ENCODE results near the gene UIMC1. TPM values are rescaled to one million over a fixed set of nuclear protein-coding genes. Genes with fewer than 3 reads are reported as not detected.

Gene UIMC1
- polyA plus RNA-seq, 1 donor (not counting 4 experiments of a cell fraction or from before 2014, with no cell fraction given): 29.0 TPM

GRCh38 chr5:176888865-176889165, 117.8 kb downstream of the UIMC1 start:
- TF ChIP-seq CTCF (optimal IDR thresholded peaks at IDR 0.05 in 1 of 3, IDR thresholded peaks at IDR 0.05 in 1 of 3, conservative IDR thresholded peaks at IDR 0.05 in 1 of 3; ENCODE audit: extremely low read depth in 1 of 3, insufficient read depth in 2 of 3, low read length in 3 of 3) (no peak), EZH2 (IDR thresholded peaks at IDR 0.05; ENCODE audit: low read length) (no peak)
- H3K27ac ChIP-seq (ENCODE audit: control insufficient read depth, insufficient read depth, low read length): no peak overlapping the region

GRCh38 chr5:176888016-176888864, 118.3 kb downstream of the UIMC1 start:
- H3K4me3 ChIP-seq (ENCODE audit: control insufficient read depth in 2 of 3, extremely low read depth in 1 of 3, insufficient read depth in 2 of 3, low read depth in 1 of 3, low read length in 3 of 3): no peak overlapping the region
- H3K27me3 ChIP-seq (ENCODE audit: control insufficient read depth, extremely low read depth, insufficient read depth, low read length): peaks cover 4% of the 10 kb centered on the region
- H2AFZ ChIP-seq (ENCODE audit: control insufficient read depth, low read length): no peak overlapping the region
- H3K27ac ChIP-seq (ENCODE audit: control insufficient read depth, insufficient read depth, low read length): no peak overlapping the region
- dilution Hi-C loops (cut with MboI; ENCODE audit: extremely low pct_ligation_motif_present, low sequenced_read_pairs): no loop called here
- no peaks in the 10 kb centered on the region for H4K20me1 ChIP-seq (ENCODE audit: control insufficient read depth, extremely low read depth, insufficient read depth, low read length)
- H3K36me3 ChIP-seq (ENCODE audit: control insufficient read depth in 2 of 2, extremely low read depth in 1 of 2, insufficient read depth in 2 of 2, low read length in 2 of 2): no peaks in the 10 kb centered on the region
- DNase-seq (ENCODE audit: low read depth, low spot score) (no peak), FAIRE-seq (no peak)
- no peaks in the 10 kb centered on the region for H3K79me2 ChIP-seq (ENCODE audit: control insufficient read depth, insufficient read depth, low read length)
- no peaks in the 10 kb centered on the region for H3K9me3 ChIP-seq (ENCODE audit: control insufficient read depth, low read depth, low read length)
- no peak overlapping the region for H3K9ac ChIP-seq (ENCODE audit: control insufficient read depth, extremely low read depth, insufficient read depth, low read length)
- no peak overlapping the region for H3K4me2 ChIP-seq (ENCODE audit: control insufficient read depth, extremely low read depth, insufficient read depth, low read depth, low read length)
- TF ChIP-seq EZH2 (IDR thresholded peaks at IDR 0.05; ENCODE audit: low read length): no peak
- no peak for TF ChIP-seq CTCF (optimal IDR thresholded peaks at IDR 0.05 in 1 of 3, IDR thresholded peaks at IDR 0.05 in 1 of 3, conservative IDR thresholded peaks at IDR 0.05 in 1 of 3; ENCODE audit: extremely low read depth in 1 of 3, insufficient read depth in 2 of 3, low read length in 3 of 3)
- H3K9me1 ChIP-seq (ENCODE audit: control insufficient read depth, extremely low read depth, insufficient read depth, low read length): no peaks in the 10 kb centered on the region
- H3K4me1 ChIP-seq (ENCODE audit: control insufficient read depth, extremely low read depth, insufficient read depth, low read length): no peaks in the 10 kb centered on the region

More at GRCh38 chr5:176888865-176889165, 117.8 kb downstream of the UIMC1 start:
- Histone ChIP-seq H3K9me1 (ENCODE audit: control insufficient read depth, extremely low read depth, insufficient read depth, low read length) (no peaks in the 10 kb centered on the region), H3K9me3 (ENCODE audit: control insufficient read depth, low read depth, low read length) (no peaks in the 10 kb centered on the region), H3K4me3 (ENCODE audit: control insufficient read depth in 2 of 3, extremely low read depth in 1 of 3, insufficient read depth in 2 of 3, low read depth in 1 of 3, low read length in 3 of 3) (no peak overlapping the region), H3K4me1 (ENCODE audit: control insufficient read depth, extremely low read depth, insufficient read depth, low read length) (no peaks in the 10 kb centered on the region), H3K4me2 (ENCODE audit: control insufficient read depth, extremely low read depth, insufficient read depth, low read depth, low read length) (no peak overlapping the region), H3K36me3 (ENCODE audit: control insufficient read depth in 2 of 2, extremely low read depth in 1 of 2, insufficient read depth in 2 of 2, low read length in 2 of 2) (no peaks in the 10 kb centered on the region), H3K79me2 (ENCODE audit: control insufficient read depth, insufficient read depth, low read length) (no peaks in the 10 kb centered on the region), H2AFZ (ENCODE audit: control insufficient read depth, low read length) (no peak overlapping the region), H4K20me1 (ENCODE audit: control insufficient read depth, extremely low read depth, insufficient read depth, low read length) (no peaks in the 10 kb centered on the region), H3K27me3 (ENCODE audit: control insufficient read depth, extremely low read depth, insufficient read depth, low read length) (peaks cover 8% of the 10 kb centered on the region), H3K9ac (ENCODE audit: control insufficient read depth, extremely low read depth, insufficient read depth, low read length) (no peak overlapping the region)
- no peak for FAIRE-seq
- dilution Hi-C loops (cut with MboI; ENCODE audit: extremely low pct_ligation_motif_present, low sequenced_read_pairs): no loop called here
- DNase-seq (ENCODE audit: low read depth, low spot score): no peak
